ENCODE results near the gene AQP2.

AQP2 gene

DNA sequence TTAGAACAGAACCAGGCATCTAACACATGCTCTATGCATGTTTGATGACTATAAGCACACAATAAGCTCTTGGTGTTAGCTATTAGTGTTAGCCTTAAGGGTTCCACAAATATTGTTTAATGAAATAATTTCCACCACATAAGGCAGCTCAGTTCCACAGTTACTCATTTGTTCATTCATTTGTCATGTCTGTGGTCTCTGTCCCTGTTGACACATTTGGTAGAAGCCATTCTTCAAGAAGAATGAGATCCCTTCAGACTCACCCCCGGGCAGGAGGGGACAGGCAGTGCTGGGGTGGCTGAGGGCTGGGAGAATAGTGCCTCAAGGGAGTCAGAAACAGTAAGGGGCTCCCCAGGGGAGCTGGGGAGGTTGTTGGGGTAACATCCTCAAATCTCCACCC is 43.2 kb upstream of the AQP2 start:
- TF ChIP-seq, protein P1, sequence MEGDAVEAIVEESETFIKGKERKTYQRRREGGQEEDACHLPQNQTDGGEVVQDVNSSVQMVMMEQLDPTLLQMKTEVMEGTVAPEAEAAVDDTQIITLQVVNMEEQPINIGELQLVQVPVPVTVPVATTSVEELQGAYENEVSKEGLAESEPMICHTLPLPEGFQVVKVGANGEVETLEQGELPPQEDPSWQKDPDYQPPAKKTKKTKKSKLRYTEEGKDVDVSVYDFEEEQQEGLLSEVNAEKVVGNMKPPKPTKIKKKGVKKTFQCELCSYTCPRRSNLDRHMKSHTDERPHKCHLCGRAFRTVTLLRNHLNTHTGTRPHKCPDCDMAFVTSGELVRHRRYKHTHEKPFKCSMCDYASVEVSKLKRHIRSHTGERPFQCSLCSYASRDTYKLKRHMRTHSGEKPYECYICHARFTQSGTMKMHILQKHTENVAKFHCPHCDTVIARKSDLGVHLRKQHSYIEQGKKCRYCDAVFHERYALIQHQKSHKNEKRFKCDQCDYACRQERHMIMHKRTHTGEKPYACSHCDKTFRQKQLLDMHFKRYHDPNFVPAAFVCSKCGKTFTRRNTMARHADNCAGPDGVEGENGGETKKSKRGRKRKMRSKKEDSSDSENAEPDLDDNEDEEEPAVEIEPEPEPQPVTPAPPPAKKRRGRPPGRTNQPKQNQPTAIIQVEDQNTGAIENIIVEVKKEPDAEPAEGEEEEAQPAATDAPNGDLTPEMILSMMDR (conservative IDR thresholded peaks at IDR 0.05; ENCODE audit: low read depth, low read length): no peak
- H3K4me2 ChIP-seq: no peak overlapping the region
- no peaks in the 10 kb centered on the region for H4K20me1 ChIP-seq (ENCODE audit: insufficient read depth)

DNA sequence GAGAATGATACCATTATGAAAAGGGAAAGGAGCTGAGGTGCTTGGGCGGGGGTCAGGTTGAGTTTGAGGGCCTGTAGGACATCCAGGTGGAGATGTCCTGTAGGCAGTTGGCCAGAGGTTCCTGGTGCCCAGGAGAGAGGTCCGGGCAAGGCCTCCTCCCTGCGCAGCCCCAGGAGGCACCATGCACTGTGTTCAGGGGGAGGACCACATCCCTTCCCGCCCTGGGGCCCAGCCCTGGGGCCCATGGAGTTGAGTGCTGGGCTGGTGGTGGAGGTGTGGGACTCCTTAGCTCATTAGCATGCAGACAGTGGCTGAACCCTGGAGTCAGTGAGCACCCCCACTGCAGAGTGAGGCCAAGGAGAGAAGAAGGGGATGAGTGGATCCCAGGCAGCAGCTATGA is 41.2 kb upstream of the AQP2 start:
- TF ChIP-seq, protein P1 (conservative IDR thresholded peaks at IDR 0.05; ENCODE audit: low read depth, low read length): no peak
- H3K27me3 ChIP-seq (ENCODE audit: insufficient read depth, low read depth): no peaks in the 10 kb centered on the region
- H3K9ac ChIP-seq: no peak overlapping the region
- H3K27ac ChIP-seq: no peak overlapping the region
- no peaks in the 10 kb centered on the region for H3K79me2 ChIP-seq (ENCODE audit: insufficient read depth, low read depth)
- H3K4me2 ChIP-seq: no peak overlapping the region
- no peak overlapping the region for H3K4me3 ChIP-seq (IDR thresholded peaks at IDR 0.05; ENCODE audit: insufficient read depth, low read depth, low read length)
- H4K20me1 ChIP-seq (ENCODE audit: insufficient read depth): no peaks in the 10 kb centered on the region
- no peak overlapping the region for H2AFZ ChIP-seq (ENCODE audit: low read depth)
- no peaks in the 10 kb centered on the region for H3K36me3 ChIP-seq (ENCODE audit: insufficient read depth)
- H3K4me1 ChIP-seq (ENCODE audit: low read depth, poor library complexity, severe bottlenecking): no peaks in the 10 kb centered on the region

More for the DNA sequence above, 43.2 kb upstream of the AQP2 start:
- Histone ChIP-seq H3K4me3 (IDR thresholded peaks at IDR 0.05; ENCODE audit: insufficient read depth, low read depth, low read length) (no peak overlapping the region), H3K27ac (no peak overlapping the region), H3K27me3 (ENCODE audit: insufficient read depth, low read depth) (no peaks in the 10 kb centered on the region), H3K4me1 (ENCODE audit: low read depth, poor library complexity, severe bottlenecking) (no peaks in the 10 kb centered on the region), H3K79me2 (ENCODE audit: insufficient read depth, low read depth) (no peaks in the 10 kb centered on the region), H3K36me3 (ENCODE audit: insufficient read depth) (no peaks in the 10 kb centered on the region), H2AFZ (ENCODE audit: low read depth) (no peak overlapping the region), H3K9ac (no peak overlapping the region)

DNA sequence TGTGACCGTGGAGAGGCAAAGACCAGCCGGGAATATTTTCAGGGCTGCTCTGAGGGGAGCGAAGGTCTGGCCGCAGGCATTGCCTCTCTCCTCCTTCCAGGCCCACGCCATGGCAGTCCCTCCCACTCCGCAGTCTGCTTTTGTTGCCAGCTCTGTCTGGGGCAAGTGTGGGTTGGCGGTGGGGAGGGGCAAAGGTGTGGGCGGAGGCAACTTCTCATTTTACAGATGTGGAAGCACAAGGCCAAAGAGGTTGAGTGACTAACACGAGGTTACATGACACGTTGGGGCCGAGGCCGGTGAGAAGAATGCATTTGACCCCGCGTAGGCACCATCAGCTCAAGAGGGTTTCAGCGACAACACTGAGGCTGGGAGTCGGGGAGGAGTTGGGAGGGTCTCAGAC is 40.7 kb upstream of the AQP2 start:
- no peaks in the 10 kb centered on the region for H3K27me3 ChIP-seq (ENCODE audit: insufficient read depth, low read depth)
- H3K36me3 ChIP-seq (ENCODE audit: insufficient read depth): no peaks in the 10 kb centered on the region
- no peaks in the 10 kb centered on the region for H4K20me1 ChIP-seq (ENCODE audit: insufficient read depth)
- H3K27ac ChIP-seq: no peak overlapping the region
- H3K4me2 ChIP-seq: no peak overlapping the region
- H2AFZ ChIP-seq (ENCODE audit: low read depth): no peak overlapping the region
- no peak overlapping the region for H3K4me3 ChIP-seq (IDR thresholded peaks at IDR 0.05; ENCODE audit: insufficient read depth, low read depth, low read length)
- H3K9ac ChIP-seq: no peak overlapping the region
- no peaks in the 10 kb centered on the region for H3K4me1 ChIP-seq (ENCODE audit: low read depth, poor library complexity, severe bottlenecking)
- TF ChIP-seq, protein P1 (conservative IDR thresholded peaks at IDR 0.05; ENCODE audit: low read depth, low read length): no peak
- H3K79me2 ChIP-seq (ENCODE audit: insufficient read depth, low read depth): no peaks in the 10 kb centered on the region

DNA sequence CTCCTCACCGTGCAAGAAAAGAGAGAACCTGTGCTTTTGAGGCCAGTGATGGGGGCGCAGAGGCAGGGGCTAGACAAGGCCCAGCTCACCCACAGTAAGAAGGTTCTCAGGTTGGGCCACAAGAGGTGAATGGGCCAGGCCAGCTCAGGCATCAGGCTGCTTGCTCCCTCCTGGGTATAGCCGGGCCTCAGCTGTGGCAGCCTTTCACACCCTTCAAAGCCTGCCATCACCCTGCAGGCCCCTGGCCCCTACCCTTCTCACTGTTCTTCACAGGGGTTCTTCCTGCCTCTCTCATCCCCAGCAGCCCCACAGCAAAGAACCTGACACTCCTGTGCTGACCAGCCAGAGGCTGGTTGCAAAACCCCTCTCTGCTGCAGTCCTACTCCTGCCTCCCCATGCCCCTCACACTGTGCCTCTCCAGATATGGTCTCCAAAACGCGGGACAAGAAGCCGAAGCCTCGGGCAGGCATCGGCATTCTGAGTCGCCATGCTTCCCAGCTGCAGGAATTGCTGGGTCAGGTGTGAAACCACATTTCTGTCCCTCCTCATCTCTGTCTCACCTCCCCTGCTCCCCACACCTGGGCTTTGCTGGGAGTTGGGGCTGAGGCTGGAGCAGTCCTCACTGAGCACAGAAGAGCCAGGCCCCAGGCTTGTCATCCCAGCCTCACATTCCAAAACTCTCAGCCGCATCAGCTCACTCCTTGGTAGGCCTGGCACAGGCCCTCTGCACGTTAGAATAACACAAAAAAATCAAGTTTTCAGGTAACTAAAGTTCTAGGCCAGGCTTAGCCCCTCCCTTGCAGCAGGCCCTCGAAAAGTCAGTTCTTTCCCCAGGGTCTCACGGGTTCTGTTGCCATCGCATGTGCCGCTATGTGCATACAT is 40.0 kb upstream of the AQP2 start:
- Histone ChIP-seq H3K27me3 (ENCODE audit: insufficient read depth, low read depth) (no peaks in the 10 kb centered on the region), H3K36me3 (ENCODE audit: insufficient read depth) (no peaks in the 10 kb centered on the region), H4K20me1 (ENCODE audit: insufficient read depth) (no peaks in the 10 kb centered on the region), H3K4me2 (no peak overlapping the region), H3K4me3 (IDR thresholded peaks at IDR 0.05; ENCODE audit: insufficient read depth, low read depth, low read length) (no peak overlapping the region), H3K4me1 (ENCODE audit: low read depth, poor library complexity, severe bottlenecking) (no peaks in the 10 kb centered on the region), H3K79me2 (ENCODE audit: insufficient read depth, low read depth) (no peaks in the 10 kb centered on the region), H3K9ac (no peak overlapping the region), H2AFZ (ENCODE audit: low read depth) (no peak overlapping the region), H3K27ac (no peak overlapping the region)
- TF ChIP-seq, protein P1 (conservative IDR thresholded peaks at IDR 0.05; ENCODE audit: low read depth, low read length): no peak
